Panc1 (cell line): ENCODE results near the gene C5orf58.
A peak's percentile ranks its signal among the peaks of the same experiment; 100 is the strongest.

Experiments
- POLR2AphosphoS5 ChIP-seq: IDR thresholded peaks from 2 replicates; pipeline ENCODE4 v1.6.1; 2012; ENCODE audit warnings: mild to moderate bottlenecking, low read depth, low read length, moderate library complexity
- SIN3A ChIP-seq: IDR thresholded peaks from 2 replicates; pipeline ENCODE4 v1.6.1; 2012; ENCODE audit warnings: low read depth, mild to moderate bottlenecking, low read length, moderate library complexity, borderline replicate concordance; ENCODE audit not compliant: insufficient read depth
- TF ChIP-seq, protein P1 (sequence below): fragments of 450-650 bp; IDR thresholded peaks from 2 replicates; pipeline ENCODE4 v1.5.1; 2017; ENCODE audit warnings: mild to moderate bottlenecking
- TF ChIP-seq, protein P2 (sequence below), 2 experiments: IDR thresholded peaks; 2 replicates each; pipeline ENCODE4 v1.6.1; 2011 to 2012; ENCODE audit warnings: low read depth in 2 of 2, control low read depth in 1 of 2, low read length in 1 of 2, mild to moderate bottlenecking in 1 of 2, moderate library complexity in 1 of 2; ENCODE audit not compliant: insufficient read depth in 1 of 2

- TF ChIP-seq, protein P1, sequence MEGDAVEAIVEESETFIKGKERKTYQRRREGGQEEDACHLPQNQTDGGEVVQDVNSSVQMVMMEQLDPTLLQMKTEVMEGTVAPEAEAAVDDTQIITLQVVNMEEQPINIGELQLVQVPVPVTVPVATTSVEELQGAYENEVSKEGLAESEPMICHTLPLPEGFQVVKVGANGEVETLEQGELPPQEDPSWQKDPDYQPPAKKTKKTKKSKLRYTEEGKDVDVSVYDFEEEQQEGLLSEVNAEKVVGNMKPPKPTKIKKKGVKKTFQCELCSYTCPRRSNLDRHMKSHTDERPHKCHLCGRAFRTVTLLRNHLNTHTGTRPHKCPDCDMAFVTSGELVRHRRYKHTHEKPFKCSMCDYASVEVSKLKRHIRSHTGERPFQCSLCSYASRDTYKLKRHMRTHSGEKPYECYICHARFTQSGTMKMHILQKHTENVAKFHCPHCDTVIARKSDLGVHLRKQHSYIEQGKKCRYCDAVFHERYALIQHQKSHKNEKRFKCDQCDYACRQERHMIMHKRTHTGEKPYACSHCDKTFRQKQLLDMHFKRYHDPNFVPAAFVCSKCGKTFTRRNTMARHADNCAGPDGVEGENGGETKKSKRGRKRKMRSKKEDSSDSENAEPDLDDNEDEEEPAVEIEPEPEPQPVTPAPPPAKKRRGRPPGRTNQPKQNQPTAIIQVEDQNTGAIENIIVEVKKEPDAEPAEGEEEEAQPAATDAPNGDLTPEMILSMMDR: peak; percentile 69
- TF ChIP-seq POLR2AphosphoS5: no peak
- TF ChIP-seq, protein P2, sequence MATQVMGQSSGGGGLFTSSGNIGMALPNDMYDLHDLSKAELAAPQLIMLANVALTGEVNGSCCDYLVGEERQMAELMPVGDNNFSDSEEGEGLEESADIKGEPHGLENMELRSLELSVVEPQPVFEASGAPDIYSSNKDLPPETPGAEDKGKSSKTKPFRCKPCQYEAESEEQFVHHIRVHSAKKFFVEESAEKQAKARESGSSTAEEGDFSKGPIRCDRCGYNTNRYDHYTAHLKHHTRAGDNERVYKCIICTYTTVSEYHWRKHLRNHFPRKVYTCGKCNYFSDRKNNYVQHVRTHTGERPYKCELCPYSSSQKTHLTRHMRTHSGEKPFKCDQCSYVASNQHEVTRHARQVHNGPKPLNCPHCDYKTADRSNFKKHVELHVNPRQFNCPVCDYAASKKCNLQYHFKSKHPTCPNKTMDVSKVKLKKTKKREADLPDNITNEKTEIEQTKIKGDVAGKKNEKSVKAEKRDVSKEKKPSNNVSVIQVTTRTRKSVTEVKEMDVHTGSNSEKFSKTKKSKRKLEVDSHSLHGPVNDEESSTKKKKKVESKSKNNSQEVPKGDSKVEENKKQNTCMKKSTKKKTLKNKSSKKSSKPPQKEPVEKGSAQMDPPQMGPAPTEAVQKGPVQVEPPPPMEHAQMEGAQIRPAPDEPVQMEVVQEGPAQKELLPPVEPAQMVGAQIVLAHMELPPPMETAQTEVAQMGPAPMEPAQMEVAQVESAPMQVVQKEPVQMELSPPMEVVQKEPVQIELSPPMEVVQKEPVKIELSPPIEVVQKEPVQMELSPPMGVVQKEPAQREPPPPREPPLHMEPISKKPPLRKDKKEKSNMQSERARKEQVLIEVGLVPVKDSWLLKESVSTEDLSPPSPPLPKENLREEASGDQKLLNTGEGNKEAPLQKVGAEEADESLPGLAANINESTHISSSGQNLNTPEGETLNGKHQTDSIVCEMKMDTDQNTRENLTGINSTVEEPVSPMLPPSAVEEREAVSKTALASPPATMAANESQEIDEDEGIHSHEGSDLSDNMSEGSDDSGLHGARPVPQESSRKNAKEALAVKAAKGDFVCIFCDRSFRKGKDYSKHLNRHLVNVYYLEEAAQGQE (IDR thresholded peaks at IDR 0.05; ENCODE audit: insufficient read depth in 1 of 2, low read depth in 2 of 2, low read length in 1 of 2): no peak
- no peak for TF ChIP-seq SIN3A
Measured at GRCh38 chr5:170226129-170226615, 6.6 kb upstream of the C5orf58 start.
